Thyroid gland (tissue), 4 donors: ENCODE data around the gene SPTLC2.

ENCODE experiments used
- POLR2A ChIP-seq, 2 donors: fragments of 450-650 bp; IDR thresholded peaks; one replicate each; pipeline ENCODE4 v1.6.1; 2017; ENCODE audit warnings: antibody characterized with exemption in 2 of 2, mild to moderate bottlenecking in 2 of 2, moderate library complexity in 1 of 2
- TF ChIP-seq, protein P1 (sequence below), 6 experiments: fragments of 200-600 bp in 3 of 6; fragments of 450-650 bp in 3 of 6; sonication (generic) in 3 of 6; IDR thresholded peaks; one replicate each; pipeline ENCODE4 v1.5.1; 2016 to 2019; ENCODE audit warnings: antibody characterized with exemption in 6 of 6, mild to moderate bottlenecking in 2 of 6, inconsistent platforms in 1 of 6, moderate library complexity in 1 of 6

DNA sequence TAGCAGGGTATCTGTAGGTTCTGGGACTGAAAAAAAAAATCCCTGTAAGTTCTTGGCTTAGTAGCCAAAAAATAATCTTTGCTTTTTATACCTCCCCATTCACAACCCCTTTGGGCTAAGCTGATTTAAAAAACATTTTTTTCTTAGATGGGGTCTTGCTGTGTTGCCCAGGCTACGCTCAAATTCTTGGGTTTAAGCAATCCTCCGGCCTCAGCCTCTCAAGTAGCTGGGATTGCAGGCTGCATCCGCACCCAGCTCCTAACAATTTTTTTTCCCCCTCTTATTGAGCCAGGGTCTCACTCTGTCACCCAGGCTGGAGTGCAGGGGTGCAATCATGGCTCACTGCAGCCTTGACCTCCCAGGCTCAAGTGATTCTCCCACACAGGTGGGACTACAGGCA is 108.7 kb downstream of the SPTLC2 start:
- TF ChIP-seq POLR2A (IDR thresholded peaks at IDR 0.05) = no peak
- TF ChIP-seq, protein P1, sequence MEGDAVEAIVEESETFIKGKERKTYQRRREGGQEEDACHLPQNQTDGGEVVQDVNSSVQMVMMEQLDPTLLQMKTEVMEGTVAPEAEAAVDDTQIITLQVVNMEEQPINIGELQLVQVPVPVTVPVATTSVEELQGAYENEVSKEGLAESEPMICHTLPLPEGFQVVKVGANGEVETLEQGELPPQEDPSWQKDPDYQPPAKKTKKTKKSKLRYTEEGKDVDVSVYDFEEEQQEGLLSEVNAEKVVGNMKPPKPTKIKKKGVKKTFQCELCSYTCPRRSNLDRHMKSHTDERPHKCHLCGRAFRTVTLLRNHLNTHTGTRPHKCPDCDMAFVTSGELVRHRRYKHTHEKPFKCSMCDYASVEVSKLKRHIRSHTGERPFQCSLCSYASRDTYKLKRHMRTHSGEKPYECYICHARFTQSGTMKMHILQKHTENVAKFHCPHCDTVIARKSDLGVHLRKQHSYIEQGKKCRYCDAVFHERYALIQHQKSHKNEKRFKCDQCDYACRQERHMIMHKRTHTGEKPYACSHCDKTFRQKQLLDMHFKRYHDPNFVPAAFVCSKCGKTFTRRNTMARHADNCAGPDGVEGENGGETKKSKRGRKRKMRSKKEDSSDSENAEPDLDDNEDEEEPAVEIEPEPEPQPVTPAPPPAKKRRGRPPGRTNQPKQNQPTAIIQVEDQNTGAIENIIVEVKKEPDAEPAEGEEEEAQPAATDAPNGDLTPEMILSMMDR (IDR thresholded peaks at IDR 0.05) = no peak
